ENCODE data around the gene CCDC71L. TPM values are rescaled to one million over a fixed set of nuclear protein-coding genes. Genes with fewer than 3 reads are reported as not detected.

Gene CCDC71L
- total RNA-seq, 5 donors from 2014 or later (not counting 1 experiment from before 2014, with no cell fraction given), result 13.0 to 21.9 (median 14.0) TPM

- Mint-ChIP-seq H3K4me3 (peak overlapping the region; percentile 85 to 89 (median 88)), H3K27ac (peak overlapping the region; percentile 75 to 88), H3K27me3 (no peaks in the 10 kb centered on the region), H3K4me1 (peaks cover 21 to 39% (median 30%) of the 10 kb centered on the region in 3 donors), H3K9me3 (no peaks in the 10 kb centered on the region), H3K36me3 (no peaks in the 10 kb centered on the region)
- H3K27ac ChIP-seq (ENCODE audit: low read length), result peak overlapping the region; percentile 82
- peak overlapping the region; percentile 60 to 87 for H3K4me3 ChIP-seq (ENCODE audit: control insufficient read depth in 1 of 2, extremely low read depth in 1 of 2, low read length in 1 of 2)
- H3K4me1 ChIP-seq (ENCODE audit: control insufficient read depth in 1 of 2, extremely low read depth in 1 of 2, insufficient read depth in 2 of 2, low read length in 2 of 2), result peaks cover 6 to 17% of the 10 kb centered on the region in 2 experiments
- WGBS (ENCODE audit: insufficient coverage), result 1% methylated on average over 99 of the region's 101 CpGs
- H3K27me3 ChIP-seq (replicated peaks in 1 of 2; ENCODE audit: control insufficient read depth in 2 of 2, extremely low read depth in 1 of 2, insufficient read depth in 2 of 2, low read length in 1 of 2), result no peaks in the 10 kb centered on the region
- DNase-seq, result peak; percentile 49 to 83 (median 64)
- POLR2A ChIA-PET, result interaction anchor here in 1 of 2 donors (0.6 to 0.9 kb wide), 2 partner anchors 63 to 375 kb away, joined by 3 read pairs; partner anchors contain the start of gene NAMPT
- no peaks in the 10 kb centered on the region for H3K36me3 ChIP-seq (ENCODE audit: control insufficient read depth in 2 of 2, extremely low read depth in 1 of 2, insufficient read depth in 1 of 2, low read length in 1 of 2)
- ATAC-seq (replicated peaks in 1 of 4), result peak; percentile 60 to 67 (median 62)
- H3K9me3 ChIP-seq, result no peaks in the 10 kb centered on the region
- CTCF ChIA-PET, result interaction anchor here (0.6 to 2.4 kb wide), 16 partner anchors 58 to 1136 kb away, joined by 3 to 23 read pairs (median 6); partner anchors contain the start of genes COG5 (in 1 of the 2), DUS4L (in 1 of the 2), HBP1 (in 1 of the 2) and NAMPT (in 1 of the 2)
Measured at GRCh38 chr7:106659963-106660861, 746 bp downstream of the CCDC71L start.

GRCh38 chr7:106659166-106659962 is 1.6 kb downstream of the CCDC71L start:
- peak overlapping the region; percentile 60 to 87 for H3K4me3 ChIP-seq (ENCODE audit: control insufficient read depth in 1 of 2, extremely low read depth in 1 of 2, low read length in 1 of 2)
- POLR2A ChIA-PET, result interaction anchor here in 1 of 2 donors (0.5 to 0.6 kb wide), 2 partner anchors 57 to 121 kb away, joined by 3 to 4 read pairs; no protein-coding TSS in a partner anchor
- 13% methylated on average over 5 of the region's 12 CpGs for WGBS (ENCODE audit: insufficient coverage)

GRCh38 chr7:106658316-106659165 is 2.4 kb downstream of the CCDC71L start:
- no peak overlapping the region for H3K27ac Mint-ChIP-seq
- no peak overlapping the region for H3K27ac ChIP-seq (ENCODE audit: low read length)

More at GRCh38 chr7:106659166-106659962, 1.6 kb downstream of the CCDC71L start:
- no peaks in the 10 kb centered on the region for H3K9me3 ChIP-seq
- H3K36me3 ChIP-seq (ENCODE audit: control insufficient read depth in 2 of 2, extremely low read depth in 1 of 2, insufficient read depth in 1 of 2, low read length in 1 of 2), result no peaks in the 10 kb centered on the region
- no peaks in the 10 kb centered on the region for H3K27me3 ChIP-seq (replicated peaks in 1 of 2; ENCODE audit: control insufficient read depth in 2 of 2, extremely low read depth in 1 of 2, insufficient read depth in 2 of 2, low read length in 1 of 2)
- H3K27ac ChIP-seq (ENCODE audit: low read length), result peak overlapping the region; percentile 61
- H3K4me1 ChIP-seq (ENCODE audit: control insufficient read depth in 1 of 2, extremely low read depth in 1 of 2, insufficient read depth in 2 of 2, low read length in 2 of 2), result peaks cover 6 to 17% of the 10 kb centered on the region in 2 experiments
- Mint-ChIP-seq H3K27ac (peak overlapping the region; percentile 74 to 87), H3K9me3 (no peaks in the 10 kb centered on the region), H3K4me1 (peaks cover 21 to 39% (median 30%) of the 10 kb centered on the region in 3 donors), H3K36me3 (no peaks in the 10 kb centered on the region), H3K27me3 (no peaks in the 10 kb centered on the region), H3K4me3 (peak overlapping the region; percentile 76 to 89 (median 88))
- DNase-seq (no peak), ATAC-seq (replicated peaks in 1 of 4) (no peak)
- CTCF ChIA-PET, result interaction anchor here (0.6 to 3.2 kb wide), 12 partner anchors 19 to 1135 kb away, joined by 3 to 16 read pairs (median 4); partner anchors contain the start of genes COG5 (in 1 of the 2) and DUS4L (in 1 of the 2)

GRCh38 chr7:106657085-106657991 is 3.6 kb downstream of the CCDC71L start:
- peaks cover 21 to 39% (median 30%) of the 10 kb centered on the region in 3 donors for H3K4me1 Mint-ChIP-seq
- Histone ChIP-seq H3K4me1 (ENCODE audit: control insufficient read depth in 1 of 2, extremely low read depth in 1 of 2, insufficient read depth in 2 of 2, low read length in 2 of 2) (peaks cover 6 to 17% of the 10 kb centered on the region in 2 experiments), H3K27me3 (replicated peaks in 1 of 2; ENCODE audit: control insufficient read depth in 2 of 2, extremely low read depth in 1 of 2, insufficient read depth in 2 of 2, low read length in 1 of 2) (no peaks in the 10 kb centered on the region), H3K9me3 (no peaks in the 10 kb centered on the region), H3K27ac (ENCODE audit: low read length) (no peak overlapping the region), H3K36me3 (ENCODE audit: control insufficient read depth in 2 of 2, extremely low read depth in 1 of 2, insufficient read depth in 1 of 2, low read length in 1 of 2) (no peaks in the 10 kb centered on the region), H3K4me3 (ENCODE audit: control insufficient read depth in 1 of 2, extremely low read depth in 1 of 2, low read length in 1 of 2) (no peak overlapping the region)
- POLR2A ChIA-PET, result interaction anchor here in 1 of 2 donors (0.7 kb wide), 1 partner anchor 1913 kb away, joined by 3 read pairs; no protein-coding TSS in a partner anchor
- no peak for DNase-seq
- no peak for ATAC-seq (replicated peaks in 1 of 4)
- CTCF ChIA-PET, result interaction anchor here (1.2 to 3.2 kb wide), 2 partner anchors 79 to 136 kb away, joined by 5 to 16 read pairs; no protein-coding TSS in a partner anchor
- no peaks in the 10 kb centered on the region for H3K36me3 Mint-ChIP-seq
- H3K9me3 Mint-ChIP-seq, result no peaks in the 10 kb centered on the region
- H3K27ac Mint-ChIP-seq, result peak overlapping the region in 1 of 2 donors; percentile 16
- H3K27me3 Mint-ChIP-seq, result no peaks in the 10 kb centered on the region
- WGBS (ENCODE audit: insufficient coverage), result no CpG with 5 or more reads among the region's 5 CpGs
- no peak overlapping the region for H3K4me3 Mint-ChIP-seq

More at GRCh38 chr7:106658316-106659165, 2.4 kb downstream of the CCDC71L start:
- ChIA-PET CTCF (interaction anchor here (0.6 to 3.2 kb wide), 7 partner anchors 19 to 322 kb away, joined by 3 to 16 read pairs (median 6); no protein-coding TSS in a partner anchor), POLR2A (interaction anchor here in 1 of 2 donors (0.5 to 0.6 kb wide), 3 partner anchors 58 to 391 kb away, joined by 3 to 4 read pairs (median 3); no protein-coding TSS in a partner anchor)
- Mint-ChIP-seq H3K4me1 (peaks cover 21 to 39% (median 30%) of the 10 kb centered on the region in 3 donors), H3K9me3 (no peaks in the 10 kb centered on the region), H3K36me3 (no peaks in the 10 kb centered on the region), H3K4me3 (peak overlapping the region; percentile 16 to 41 (median 26)), H3K27me3 (no peaks in the 10 kb centered on the region)
- Histone ChIP-seq H3K4me3 (ENCODE audit: control insufficient read depth in 1 of 2, extremely low read depth in 1 of 2, low read length in 1 of 2) (no peak overlapping the region), H3K9me3 (no peaks in the 10 kb centered on the region), H3K36me3 (ENCODE audit: control insufficient read depth in 2 of 2, extremely low read depth in 1 of 2, insufficient read depth in 1 of 2, low read length in 1 of 2) (no peaks in the 10 kb centered on the region), H3K4me1 (ENCODE audit: control insufficient read depth in 1 of 2, extremely low read depth in 1 of 2, insufficient read depth in 2 of 2, low read length in 2 of 2) (peaks cover 6 to 17% of the 10 kb centered on the region in 2 experiments), H3K27me3 (replicated peaks in 1 of 2; ENCODE audit: control insufficient read depth in 2 of 2, extremely low read depth in 1 of 2, insufficient read depth in 2 of 2, low read length in 1 of 2) (no peaks in the 10 kb centered on the region)
- WGBS (ENCODE audit: insufficient coverage), result no CpG with 5 or more reads among the region's 6 CpGs
- ATAC-seq (replicated peaks in 1 of 4), result no peak
- no peak for DNase-seq
